Effector CD8-positive, alpha-beta T cell (primary cell): ENCODE results near the gene HTR3E.
"Not testable (repeated sequence)": the region's sequence is repeated elsewhere in the genome, so short reads cannot be mapped to it uniquely, and the experiment has no call there.

ENCODE experiments used
- DNase-seq: peaks from one replicate; lab custom pipeline; 2025; lab: John Stamatoyannopoulos, UW

Gene HTR3E

DNA sequence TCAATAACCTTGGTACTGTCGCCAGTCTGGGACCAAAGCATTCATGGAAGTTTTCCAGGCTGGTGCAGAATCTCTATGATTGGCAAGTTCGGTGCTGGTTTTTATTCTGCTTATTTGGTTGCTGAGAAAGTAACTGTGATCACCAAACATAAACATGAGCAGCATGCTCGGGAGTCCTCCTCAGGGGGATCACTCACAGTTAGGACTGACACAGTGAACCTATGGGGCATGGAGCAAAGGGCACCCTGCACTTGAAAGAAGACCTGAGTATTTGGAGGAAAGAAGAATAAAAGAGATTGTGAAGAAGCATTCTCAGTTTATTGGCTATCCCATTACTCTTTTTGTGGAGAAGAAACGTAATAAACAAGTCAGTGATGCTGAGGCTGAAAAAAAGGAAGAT, 19.2 kb downstream of the HTR3E start:
- DNase-seq: no peak

DNA sequence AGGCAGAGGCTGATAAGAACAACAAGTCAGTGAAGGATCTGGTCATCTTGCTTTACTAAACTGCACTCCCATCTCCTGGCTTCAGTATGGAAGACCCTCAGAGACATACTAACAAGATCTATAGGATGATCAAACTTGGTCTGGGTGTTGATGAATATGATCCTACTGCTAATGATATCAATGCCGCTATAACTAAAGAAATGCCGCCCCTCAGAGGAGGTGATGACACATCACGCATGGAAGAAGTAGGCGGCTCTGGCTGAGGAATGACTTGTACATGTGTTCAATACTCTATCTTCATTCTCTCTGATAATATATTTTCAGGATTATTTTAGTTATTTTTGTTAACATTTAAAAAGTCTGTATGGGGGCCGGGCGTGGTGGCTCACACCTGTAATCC, 20.8 kb downstream of the HTR3E start:
- no peak for DNase-seq

DNA sequence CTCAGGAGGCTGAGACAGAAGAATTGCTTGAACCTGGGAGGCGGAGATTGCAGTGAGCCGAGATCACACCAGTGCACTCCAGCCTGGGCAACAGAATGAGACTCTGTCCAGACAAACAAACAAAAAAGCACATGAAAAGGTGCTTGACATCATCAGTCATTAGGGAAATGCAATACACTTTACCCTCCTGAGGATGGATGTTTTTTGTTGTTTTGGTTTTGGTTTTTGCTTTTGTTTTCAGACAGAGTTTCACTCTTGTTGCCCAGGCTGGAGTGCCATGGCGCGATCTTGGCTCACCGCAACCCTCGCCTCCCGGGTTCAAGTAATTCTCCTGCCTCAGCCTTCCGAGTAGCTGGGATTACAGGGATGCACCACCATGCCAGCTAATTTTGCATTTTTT, 24.2 kb downstream of the HTR3E start:
- DNase-seq: not testable (repeated sequence)

DNA sequence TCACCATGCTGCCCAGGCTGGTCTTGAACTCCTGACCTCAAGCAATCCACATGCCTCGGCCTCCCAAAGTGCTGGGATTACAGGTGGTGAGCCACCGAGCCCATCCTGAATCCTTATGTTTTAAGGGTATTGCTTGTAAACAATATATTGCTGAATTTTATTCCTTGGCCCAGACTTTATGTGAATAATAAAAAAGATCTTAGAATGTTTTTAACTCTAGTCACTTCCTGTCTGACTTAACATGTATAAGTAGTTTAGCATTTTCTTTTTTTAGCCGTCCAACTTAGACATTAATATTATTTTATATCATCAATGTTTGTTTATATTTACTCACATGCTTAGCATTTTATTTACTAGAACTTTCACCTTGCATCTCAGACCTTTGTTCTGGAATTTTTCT, 29.1 kb downstream of the HTR3E start:
- no peak for DNase-seq

DNA sequence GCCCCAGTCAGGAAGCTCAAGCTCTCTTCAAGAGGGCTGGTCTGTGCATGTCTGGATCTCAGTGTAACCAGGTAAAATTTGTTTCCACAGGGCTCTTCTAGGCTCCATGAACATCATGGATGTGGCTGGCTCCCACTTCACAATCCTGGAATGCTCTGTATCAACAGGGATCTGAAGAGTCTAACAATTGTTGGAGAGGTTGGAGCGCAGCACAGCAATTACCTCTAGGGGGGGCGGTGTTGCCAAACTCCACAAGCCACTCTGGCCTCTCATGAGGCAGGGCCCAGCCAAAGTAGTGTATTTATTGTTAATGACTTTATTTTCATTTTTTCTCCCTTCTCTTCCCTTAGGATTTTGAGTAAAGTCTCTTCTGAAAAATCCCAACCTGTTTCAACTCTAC, 32.1 kb downstream of the HTR3E start:
- DNase-seq: no peak

DNA sequence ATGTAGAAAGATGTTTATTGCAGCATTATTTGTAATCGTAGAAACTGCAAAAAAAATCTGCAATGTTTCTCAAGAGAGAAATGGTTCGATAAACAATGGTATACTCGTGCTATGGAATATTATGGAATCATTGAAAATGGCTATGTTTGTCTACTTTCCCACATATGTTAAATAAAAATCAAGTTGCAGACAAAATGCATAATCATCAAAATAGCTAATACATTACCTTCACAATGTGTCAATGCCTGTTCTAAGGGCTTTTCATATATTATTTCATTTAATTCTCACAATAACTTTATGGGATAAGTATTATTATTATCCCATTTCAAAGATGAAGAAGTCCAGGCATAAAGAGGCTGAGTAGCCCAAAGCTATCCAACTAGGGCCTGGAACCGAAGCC, 36.1 kb downstream of the HTR3E start:
- DNase-seq: no peak

DNA sequence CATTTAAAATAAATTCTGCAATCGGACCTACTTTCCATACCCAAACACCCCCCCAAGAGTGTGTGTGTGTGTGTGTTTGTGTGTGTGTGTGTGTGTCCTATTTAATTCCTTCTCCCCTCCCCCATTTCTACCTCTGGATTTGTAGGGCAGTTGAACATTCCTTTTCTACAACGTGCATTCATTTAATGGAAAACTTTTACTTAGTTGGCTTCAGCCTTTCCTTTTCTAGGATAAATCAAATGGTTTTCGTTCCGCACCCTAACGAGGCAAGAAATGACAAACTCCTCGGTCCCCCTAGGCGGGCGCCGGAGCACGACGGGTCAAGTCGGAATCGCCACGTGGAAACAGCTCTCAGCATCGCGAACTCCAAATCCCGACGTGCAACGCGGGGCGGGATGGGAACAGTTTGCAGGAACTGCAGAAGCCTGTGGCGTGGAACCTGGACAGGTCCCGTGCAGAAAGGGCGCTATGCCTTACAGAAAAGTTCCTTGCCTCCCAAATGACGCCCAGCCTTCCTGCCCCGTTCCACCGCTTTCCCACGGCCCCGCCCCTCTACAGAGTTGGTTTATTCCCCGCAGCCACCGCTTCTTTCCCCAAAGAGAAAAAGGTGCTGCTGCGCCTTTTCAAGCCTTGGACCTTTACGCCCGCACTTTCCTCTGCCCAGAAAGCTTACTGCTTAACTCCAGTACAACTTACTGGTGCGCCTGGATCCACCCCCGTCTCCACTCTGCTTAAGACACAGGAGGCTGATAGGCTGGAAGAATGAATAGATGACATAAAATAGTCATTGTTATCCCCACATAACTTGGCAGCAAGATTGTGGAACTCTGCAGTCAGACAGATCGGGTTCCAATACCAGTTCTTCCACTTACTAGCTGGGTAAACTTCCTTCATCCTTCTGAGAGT, 37.2 kb downstream of the HTR3E start:
- DNase-seq: no peak

DNA sequence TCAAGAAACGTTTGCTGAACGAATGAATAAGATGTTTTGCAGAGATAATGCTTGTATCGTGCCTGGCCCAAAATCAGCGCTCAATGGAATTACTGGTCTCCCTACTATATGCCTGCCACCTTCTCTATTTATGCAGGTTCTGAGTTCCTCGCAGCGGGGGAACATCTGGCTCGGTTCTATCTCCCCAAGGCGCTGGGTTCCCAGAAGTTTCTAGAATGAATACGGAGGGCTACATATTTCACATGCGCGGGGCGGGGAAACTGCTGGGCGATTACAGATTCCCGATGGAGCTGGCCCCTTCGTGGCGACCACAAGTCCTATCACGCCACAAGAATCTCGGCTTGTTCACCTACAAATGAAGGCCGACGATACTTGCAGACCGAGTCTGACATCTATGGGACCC, 37.9 kb downstream of the HTR3E start:
- DNase-seq: no peak

DNA sequence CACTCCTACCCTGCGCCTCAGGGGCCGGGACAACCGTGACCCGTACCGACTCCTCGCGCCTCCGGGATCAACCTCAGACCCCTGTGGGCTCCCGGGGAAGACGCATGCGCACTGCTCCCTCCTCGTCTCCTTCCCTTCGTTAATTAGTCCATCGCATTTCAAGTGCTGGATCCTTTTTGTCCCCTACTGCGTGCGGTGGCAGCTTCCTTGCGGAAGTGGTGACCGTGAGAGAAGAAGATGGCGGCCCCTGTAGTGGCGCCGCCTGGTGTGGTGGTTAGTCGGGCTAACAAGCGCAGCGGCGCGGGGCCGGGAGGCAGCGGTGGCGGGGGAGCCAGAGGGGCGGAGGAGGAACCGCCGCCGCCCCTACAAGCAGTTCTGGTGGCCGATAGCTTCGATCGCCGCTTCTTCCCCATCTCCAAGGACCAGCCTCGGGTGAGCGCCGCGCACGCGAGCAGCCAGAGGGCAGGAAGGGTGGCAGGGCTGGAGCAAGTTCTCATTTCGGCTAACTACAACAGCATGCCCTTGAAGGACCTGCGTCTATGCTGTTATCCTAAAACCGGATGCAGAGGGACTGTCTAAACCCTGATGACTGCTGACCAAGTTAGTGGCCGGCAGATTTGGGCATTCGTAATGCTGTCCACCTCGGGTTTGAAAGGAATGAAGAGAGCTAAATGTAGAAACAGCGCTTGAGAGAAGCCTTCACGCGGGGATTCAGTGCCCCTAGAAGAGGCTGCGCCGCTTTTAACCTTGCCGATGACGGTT, 38.5 kb downstream of the HTR3E start, which contains the start of gene EIF2B5:
TSS of gene EIF2B5 (plus strand) at position 210 of the 762 bp plus-strand sequence. CDS start at position 238, 28 bp downstream.
- peak; percentile 77 for DNase-seq

DNA sequence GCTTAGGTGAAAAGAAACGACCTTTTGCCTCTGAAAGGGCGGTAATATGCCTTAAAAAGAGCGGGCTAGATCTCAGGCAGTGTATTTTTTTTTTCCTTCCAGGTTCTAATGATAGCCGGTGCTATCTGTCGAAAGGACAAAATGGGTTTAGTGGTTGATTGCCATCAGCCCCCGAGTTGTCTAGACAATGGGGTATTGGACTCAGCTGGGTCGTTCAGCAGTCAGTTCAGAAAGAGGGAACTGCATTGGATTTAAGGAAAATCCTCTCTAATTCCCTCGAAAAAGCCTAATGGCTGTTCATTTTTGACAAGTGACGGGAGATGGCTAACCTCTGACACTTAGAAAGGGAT, 39.0 kb downstream of the HTR3E start:
- DNase-seq: no peak

DNA sequence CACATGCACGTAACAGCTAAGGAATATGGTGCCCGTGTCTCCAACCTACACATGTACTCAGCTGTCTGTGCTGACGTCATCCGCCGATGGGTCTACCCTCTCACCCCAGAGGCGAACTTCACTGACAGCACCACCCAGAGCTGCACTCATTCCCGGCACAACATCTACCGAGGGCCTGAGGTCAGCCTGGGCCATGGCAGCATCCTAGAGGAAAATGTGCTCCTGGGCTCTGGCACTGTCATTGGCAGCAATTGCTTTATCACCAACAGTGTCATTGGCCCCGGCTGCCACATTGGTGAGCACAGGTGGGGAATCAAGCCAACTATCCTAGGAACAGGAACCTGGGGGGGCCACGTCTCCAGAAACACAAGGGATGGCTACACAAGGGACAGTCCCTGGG, 43.6 kb downstream of the HTR3E start:
- no peak for DNase-seq

DNA sequence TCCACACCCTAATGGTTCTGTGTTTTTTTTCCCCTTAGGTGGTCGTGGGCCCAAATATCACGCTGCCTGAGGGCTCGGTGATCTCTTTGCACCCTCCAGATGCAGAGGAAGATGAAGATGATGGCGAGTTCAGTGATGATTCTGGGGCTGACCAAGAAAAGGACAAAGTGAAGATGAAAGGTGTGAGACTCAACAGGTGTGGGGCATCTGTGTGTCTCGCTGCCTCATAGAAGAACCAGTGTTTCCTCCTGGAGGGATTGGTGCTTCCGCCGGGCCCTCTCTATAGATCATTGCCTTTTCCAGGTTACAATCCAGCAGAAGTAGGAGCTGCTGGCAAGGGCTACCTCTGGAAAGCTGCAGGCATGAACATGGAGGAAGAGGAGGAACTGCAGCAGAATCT, 45.3 kb downstream of the HTR3E start:
- DNase-seq: no peak

DNA sequence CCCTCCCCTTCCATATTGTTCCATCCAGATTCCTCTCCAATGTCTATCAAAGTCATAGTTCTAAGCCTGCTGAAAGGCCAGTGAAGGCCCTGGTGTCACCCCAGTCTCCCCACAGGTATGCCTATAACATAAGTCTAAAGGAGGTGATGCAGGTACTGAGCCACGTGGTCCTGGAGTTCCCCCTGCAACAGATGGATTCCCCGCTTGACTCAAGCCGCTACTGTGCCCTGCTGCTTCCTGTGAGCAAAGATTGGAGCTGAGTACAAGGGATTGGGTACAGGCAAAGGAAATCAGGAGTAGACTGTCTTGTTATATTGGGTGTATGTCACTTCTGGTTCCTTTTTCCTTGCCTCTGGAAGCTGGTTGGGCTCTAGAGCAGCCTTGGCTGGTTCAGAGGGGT, 46.5 kb downstream of the HTR3E start:
- no peak for DNase-seq

DNA sequence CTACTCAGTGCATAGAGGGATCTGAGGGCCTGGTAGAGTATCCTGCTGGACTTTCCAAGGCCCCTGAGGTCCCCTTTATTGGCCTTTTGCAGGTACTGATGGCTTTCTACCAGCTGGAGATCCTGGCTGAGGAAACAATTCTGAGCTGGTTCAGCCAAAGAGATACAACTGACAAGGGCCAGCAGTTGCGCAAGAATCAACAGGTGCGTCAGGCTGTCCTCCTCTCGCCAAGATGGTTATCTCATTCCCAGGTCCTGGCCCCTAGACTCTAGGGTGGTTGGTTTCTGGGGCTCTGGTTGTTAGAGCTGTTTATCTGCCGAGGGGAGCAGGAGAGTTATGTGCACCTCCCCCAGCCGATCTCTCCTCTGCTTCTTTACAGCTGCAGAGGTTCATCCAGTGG, 47.6 kb downstream of the HTR3E start:
- no peak for DNase-seq

DNA sequence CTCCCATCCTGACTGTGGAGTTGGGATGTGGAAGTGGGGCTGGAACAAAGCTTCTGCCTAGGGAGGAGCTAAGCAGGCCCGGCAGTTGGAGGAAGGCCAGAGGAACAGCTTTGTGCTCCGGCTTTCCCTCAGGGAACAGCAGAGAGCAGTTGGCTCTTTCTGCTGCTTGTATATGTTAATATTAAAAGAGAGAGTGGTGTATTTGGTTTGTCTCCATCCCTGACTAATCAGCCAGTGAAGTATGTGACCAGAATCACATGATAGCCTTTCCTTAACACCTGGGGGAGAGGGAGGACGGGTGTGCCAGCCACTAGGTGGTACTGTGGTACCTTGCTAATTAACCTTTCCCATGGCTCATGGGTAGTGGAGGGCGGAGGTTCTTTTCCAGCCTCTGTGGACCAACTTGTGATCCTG, 48.3 kb downstream of the HTR3E start:
- no peak for DNase-seq

DNA sequence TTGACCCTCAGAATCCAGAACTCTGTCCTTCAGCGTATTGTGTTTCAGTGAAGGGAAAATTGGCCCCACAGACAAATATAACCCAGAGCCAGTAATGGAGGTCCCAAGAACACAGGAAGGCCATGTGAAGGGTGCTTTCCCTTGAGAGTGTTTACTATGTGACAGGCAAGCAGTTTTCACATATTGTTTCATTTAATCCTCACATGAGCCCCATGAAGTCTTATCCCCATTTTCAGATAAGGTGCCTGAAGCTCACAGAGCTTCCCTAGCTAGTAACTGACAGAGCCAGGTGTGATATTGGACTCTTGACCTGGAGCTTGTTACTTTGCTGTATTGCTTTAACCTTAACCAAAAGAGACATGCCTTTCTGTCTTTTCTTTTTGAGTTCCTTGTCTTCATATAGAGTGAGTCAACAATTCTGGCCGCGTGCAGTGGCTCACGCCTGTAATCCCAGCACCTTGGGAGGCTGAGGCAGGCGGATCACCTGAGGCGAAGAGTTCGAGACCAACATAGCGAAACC, 48.9 kb downstream of the HTR3E start:
- DNase-seq: no peak

DNA sequence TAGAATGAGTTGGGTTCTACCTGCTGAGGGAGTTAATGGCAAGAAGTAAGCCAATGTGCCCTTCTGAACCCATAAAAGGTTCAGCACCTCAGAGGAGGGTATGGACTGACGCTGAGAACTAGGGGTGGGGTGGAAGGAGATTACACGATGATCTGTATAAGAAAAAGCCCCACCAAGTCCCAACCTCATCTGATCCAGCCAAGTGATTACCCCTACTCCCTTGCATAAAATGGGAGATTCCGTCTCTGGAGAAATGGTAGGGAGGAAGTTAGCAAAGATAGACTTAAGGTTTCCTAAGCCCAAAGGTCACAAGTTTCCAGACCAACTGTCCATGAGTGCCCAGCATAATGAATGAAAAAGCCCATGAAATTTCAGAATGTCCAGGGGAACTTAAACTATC, 51.2 kb downstream of the HTR3E start:
- no peak for DNase-seq

DNA sequence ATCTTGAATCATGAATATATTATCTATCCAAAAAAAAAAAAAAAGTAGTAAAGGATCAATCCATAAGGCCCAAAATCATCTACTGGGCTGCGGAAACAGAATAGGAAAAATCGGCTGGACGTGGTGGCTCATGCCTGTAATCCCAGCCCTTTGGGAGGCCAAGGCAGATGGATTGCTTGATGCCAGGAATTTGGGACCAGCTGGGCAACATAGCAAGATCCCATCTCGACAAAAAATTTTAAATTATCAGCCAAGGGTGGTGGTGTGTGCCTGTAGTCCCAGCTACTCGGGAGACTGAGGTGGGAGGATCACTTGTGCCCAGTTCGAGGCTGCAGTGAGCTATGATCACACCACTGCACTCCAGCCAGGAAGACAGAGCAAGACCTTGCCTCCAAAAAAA, 52.3 kb downstream of the HTR3E start:
- DNase-seq: no peak

DNA sequence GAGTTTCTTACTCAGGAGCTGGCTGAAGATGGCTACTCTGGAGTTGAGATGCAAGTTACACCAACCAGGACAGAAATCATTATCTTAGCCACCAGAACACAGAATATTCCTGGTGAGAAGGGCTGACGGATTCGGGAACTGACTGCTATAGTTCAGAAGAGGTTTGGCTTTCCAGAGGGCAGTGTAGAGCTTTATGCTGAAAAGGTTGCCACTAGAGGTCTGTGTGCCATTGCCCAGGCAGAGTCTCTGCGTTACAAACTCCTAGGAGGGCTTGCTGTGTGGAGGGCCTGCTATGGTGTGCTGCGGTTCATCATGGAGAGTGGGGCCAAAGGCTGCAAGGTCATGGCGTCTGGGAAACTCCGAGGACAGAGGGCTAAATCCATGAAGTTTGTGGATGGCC, 52.9 kb downstream of the HTR3E start:
- DNase-seq: not testable (repeated sequence)

DNA sequence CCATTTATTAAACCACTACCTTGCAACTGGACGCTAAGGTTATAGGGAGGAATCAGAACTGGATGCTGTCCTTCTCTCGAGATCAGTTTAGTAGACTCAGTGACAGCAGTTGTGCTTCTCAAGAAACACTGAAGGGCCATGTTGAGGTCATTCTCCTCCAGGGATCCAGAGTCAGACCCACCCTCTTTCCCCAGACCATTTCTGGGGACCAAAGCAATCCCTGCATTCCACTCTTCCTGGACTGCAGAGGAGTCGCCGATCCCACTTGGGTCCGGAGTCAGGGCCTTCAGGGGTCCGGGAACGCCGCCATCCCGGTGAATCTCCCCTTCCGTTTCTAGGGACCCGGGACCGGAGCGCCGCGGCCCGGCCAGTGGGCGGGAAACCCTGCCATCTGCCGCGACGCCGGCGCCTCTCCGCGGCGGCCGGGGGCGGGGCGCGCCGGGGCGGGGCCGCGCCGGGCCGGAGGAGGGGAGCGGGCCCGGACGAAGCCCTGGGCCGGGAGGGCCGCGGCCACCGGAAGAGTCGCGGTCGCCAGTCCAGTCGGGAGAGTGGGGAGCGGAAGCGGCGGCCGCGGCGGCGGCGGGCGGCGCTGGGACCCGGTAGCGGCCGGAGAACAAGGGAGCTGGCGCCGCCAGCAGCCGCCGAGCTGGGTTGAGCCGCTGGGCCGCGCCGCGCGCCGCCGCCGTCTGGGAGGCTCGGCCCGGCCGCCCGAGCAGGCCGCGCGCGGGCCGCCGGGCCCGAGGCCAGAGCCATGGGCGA, 58.2 kb downstream of the HTR3E start, which contains the start of gene DVL3:
TSS of gene DVL3 (plus strand) at position 493 of the 759 bp plus-strand sequence. CDS start at position 752, 259 bp downstream.
- DNase-seq: no peak

DNA sequence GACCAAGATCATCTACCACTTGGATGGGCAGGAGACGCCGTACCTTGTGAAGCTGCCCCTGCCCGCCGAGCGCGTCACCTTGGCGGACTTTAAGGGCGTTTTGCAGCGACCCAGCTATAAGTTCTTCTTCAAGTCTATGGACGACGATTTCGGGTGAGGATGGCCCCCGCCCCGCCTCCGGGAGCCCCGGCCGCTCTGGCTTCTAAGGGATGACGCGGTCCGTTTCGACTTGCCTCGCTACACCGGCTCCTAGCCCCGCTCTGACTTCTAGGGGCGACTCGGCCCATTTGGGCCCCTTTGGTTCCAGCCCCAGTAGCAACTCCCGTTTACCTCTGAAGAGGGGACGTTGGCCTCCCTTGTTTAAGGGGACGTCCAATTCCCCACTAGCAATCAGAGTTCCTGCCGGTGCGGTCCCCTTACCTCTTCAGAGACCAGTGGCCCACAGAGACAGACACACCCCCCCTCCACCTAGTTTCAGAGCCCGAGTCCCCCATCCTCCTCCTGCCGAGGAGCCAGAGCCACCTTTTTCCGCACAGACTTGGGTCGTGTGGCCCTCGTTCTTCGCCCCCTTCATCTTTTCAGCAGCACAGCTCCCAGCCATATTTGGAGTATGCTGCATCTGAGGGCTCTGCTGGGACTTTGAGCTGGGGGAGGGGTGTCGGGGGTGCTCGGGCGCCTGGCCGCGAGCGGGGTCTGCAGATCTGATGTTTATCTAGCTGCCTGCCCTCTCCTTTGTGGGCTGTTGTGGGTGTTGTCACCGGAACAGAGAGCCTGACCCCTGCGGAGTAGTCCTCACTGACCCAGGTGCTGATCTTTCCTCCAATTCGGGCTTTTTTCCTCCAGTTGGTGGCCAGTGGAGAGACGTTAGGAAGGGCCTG, 59.0 kb downstream of the HTR3E start:
- DNase-seq: no peak
